ENCODE data around the gene CFAP45.

DNA sequence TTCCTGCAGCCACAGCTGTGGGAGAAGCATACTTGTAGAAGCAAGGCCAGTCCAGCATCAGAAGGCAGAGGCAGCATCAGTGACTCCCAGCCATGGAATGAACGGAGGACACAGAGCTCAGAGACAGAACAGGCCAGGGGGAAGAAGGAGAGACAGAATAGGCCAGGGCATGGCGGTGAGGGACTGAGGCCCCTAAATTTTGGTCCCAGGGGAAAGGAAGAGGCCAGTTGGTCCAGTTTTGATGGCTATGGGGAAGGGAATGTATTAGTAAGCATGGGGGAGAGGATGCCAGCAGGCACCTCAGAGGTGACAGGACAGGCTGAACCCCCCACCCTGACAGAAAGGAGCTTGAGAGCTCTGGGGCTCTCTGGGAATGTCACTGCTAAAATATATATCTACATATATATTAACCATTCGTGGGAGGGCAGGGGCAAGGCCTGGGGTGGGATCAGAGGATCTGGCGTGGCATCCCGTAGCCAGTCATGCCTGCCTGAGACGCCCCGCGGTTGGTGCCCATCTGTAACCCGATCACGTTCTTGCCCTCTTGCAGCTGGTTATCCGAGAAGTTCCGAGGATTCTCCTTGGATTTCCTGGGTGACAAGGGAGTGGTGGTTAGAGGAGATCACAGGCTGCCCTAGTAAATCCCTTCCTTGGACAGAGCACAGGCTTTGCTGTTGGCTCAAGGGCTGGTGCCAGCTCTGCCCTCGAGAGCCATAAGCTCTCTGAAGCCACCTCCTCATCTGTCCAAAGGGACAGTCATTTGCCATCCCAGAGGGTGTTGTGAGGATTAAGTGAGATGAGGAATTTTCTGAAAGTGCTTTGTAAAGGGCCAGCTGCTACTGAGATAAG, 18.6 kb upstream of the CFAP45 start:
- TF ChIP-seq, protein P1, sequence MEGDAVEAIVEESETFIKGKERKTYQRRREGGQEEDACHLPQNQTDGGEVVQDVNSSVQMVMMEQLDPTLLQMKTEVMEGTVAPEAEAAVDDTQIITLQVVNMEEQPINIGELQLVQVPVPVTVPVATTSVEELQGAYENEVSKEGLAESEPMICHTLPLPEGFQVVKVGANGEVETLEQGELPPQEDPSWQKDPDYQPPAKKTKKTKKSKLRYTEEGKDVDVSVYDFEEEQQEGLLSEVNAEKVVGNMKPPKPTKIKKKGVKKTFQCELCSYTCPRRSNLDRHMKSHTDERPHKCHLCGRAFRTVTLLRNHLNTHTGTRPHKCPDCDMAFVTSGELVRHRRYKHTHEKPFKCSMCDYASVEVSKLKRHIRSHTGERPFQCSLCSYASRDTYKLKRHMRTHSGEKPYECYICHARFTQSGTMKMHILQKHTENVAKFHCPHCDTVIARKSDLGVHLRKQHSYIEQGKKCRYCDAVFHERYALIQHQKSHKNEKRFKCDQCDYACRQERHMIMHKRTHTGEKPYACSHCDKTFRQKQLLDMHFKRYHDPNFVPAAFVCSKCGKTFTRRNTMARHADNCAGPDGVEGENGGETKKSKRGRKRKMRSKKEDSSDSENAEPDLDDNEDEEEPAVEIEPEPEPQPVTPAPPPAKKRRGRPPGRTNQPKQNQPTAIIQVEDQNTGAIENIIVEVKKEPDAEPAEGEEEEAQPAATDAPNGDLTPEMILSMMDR (IDR thresholded peaks at IDR 0.05): no peak
- no peak for TF ChIP-seq POLR2A (IDR thresholded peaks at IDR 0.05)

Measured in right lobe of liver (tissue), 4 donors.